Tibial artery (tissue), 4 donors: ENCODE results near the gene PKD1L1.

Source experiments
- DNase-seq, 2 donors: peaks; one replicate each; pipeline ENCODE4 v3.0.0-alpha.2; 2019
- H3K27ac ChIP-seq, 2 donors: fragments of 200-600 bp; sonication (generic) in 1 of 2; 1 replicate in 1 of 2; 2 replicates in 1 of 2; pipeline ENCODE4 v1.5.1; 2018 to 2019; ENCODE audit warnings: mild to moderate bottlenecking in 1 of 2
- H3K27me3 ChIP-seq, 2 donors: fragments of 200-600 bp; sonication (generic) in 1 of 2; one replicate each; pipeline versions ENCODE4 v1.5.1 to v1.6.0; 2016 to 2019
- H3K36me3 ChIP-seq, 3 donors: fragments of 200-600 bp; sonication (generic) in 2 of 3; one replicate each; pipeline ENCODE4 v1.5.1; 2016 to 2019; ENCODE audit warnings: mild to moderate bottlenecking in 2 of 3
- H3K4me1 ChIP-seq, 4 donors: fragments of 200-600 bp; sonication (generic) in 2 of 4; 1 replicate in 3 of 4; 2 replicates in 1 of 4; pipeline ENCODE4 v1.5.1; 2016 to 2019
- H3K4me3 ChIP-seq, 2 donors: fragments of 200-600 bp; sonication (generic) in 1 of 2; 1 replicate in 1 of 2; 2 replicates in 1 of 2; pipeline ENCODE4 v1.5.1; 2018 to 2019; ENCODE audit warnings: mild to moderate bottlenecking in 2 of 2
- H3K9me3 ChIP-seq, 3 donors: fragments of 200-600 bp; sonication (generic) in 1 of 3; one replicate each; pipeline ENCODE4 v1.5.1; 2016 to 2019
- intact Hi-C: fragments of 100-400 bp; cut with DNase I; formaldehyde crosslinking; loops from one replicate; pipeline ENCODE4 v1.15.0; 2023; ENCODE audit warnings: low total_unique reads
- TF ChIP-seq, protein P1 (sequence below), 2 experiments: fragments of 200-600 bp in 1 of 2; fragments of 450-650 bp in 1 of 2; IDR thresholded peaks; one replicate each; pipeline ENCODE4 v1.5.1; 2017 to 2019; ENCODE audit warnings: antibody characterized with exemption in 2 of 2, mild to moderate bottlenecking in 1 of 2, moderate library complexity in 1 of 2

PKD1L1 gene

DNA sequence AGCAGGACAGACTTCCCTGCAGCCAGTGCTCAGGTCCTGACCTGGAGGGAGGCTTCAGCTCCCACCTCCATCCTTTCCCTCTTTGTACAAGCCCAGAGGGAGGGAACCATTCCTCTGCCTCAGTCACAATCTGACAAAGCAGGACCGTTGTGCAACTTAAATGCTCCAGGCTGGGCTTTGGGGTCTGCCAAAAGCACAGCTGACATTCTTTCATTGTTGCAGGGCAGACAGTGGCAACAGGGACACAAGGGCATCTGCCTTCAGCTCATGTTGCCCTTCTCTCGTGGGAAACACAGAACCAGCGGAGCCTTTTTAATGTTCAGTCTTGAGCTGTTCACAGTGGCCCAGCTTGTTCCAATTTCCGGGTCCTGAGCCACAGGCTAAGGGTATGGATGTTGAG lies 210.7 kb downstream of the PKD1L1 start:
- no peaks in the 10 kb centered on the region for H3K9me3 ChIP-seq
- DNase-seq = no peak
- H3K36me3 ChIP-seq = no peaks in the 10 kb centered on the region
- no peaks in the 10 kb centered on the region for H3K4me1 ChIP-seq
- intact Hi-C loops = no loop called here
- H3K4me3 ChIP-seq = no peak overlapping the region
- no peaks in the 10 kb centered on the region for H3K27me3 ChIP-seq
- TF ChIP-seq, protein P1, sequence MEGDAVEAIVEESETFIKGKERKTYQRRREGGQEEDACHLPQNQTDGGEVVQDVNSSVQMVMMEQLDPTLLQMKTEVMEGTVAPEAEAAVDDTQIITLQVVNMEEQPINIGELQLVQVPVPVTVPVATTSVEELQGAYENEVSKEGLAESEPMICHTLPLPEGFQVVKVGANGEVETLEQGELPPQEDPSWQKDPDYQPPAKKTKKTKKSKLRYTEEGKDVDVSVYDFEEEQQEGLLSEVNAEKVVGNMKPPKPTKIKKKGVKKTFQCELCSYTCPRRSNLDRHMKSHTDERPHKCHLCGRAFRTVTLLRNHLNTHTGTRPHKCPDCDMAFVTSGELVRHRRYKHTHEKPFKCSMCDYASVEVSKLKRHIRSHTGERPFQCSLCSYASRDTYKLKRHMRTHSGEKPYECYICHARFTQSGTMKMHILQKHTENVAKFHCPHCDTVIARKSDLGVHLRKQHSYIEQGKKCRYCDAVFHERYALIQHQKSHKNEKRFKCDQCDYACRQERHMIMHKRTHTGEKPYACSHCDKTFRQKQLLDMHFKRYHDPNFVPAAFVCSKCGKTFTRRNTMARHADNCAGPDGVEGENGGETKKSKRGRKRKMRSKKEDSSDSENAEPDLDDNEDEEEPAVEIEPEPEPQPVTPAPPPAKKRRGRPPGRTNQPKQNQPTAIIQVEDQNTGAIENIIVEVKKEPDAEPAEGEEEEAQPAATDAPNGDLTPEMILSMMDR (IDR thresholded peaks at IDR 0.05) = no peak
- H3K27ac ChIP-seq = no peak overlapping the region

DNA sequence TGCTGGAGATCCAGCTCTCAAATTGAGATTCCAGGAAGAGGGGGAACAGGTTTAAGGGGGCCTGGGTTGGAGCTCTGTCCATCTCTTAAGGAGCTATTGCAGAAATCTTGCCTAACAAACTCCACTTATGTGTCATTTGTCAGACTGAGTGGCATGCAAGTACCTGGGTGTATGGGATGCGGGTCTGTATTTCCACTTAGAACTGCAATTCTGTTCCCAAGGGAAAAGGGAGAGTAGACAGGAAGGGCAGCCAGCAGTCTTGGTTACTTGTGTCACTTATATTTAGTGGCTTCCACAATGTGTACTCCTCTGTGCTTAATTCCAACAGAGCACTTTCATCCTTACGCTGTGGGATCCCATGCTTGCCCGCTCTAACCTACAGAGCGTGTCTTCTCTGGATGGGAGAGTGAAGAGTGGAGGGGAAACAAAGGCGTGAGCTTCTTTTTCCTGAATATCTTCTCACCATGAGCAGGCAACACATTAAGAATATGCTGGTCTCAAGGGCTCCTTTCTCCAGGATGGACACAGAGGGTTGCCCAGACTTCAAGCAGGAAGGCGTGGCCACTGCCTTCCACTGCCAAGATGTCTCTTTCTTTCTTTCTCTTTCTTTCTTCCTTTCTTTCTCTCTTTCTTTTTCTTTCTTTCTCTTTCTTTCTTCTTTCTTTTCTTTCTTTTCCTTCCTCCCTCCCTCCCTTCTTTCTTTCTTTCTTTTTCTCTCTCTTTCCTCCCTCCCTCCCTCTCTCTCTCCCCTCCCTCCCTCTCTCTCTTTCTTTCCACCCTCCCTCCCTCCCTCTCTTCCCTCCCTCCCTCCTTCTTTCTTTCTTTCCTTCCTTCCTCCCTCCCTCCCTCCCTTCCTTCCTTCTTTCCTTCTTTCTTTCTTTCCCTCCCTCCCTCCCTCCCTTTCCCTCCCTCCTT lies 212.6 kb downstream of the PKD1L1 start:
- Histone ChIP-seq H3K27me3 (no peaks in the 10 kb centered on the region), H3K4me1 (no peaks in the 10 kb centered on the region), H3K9me3 (no peaks in the 10 kb centered on the region), H3K4me3 (no peak overlapping the region), H3K27ac (no peak overlapping the region), H3K36me3 (no peaks in the 10 kb centered on the region)
- DNase-seq = no peak
- intact Hi-C loops = no loop called here
- TF ChIP-seq, protein P1 (IDR thresholded peaks at IDR 0.05) = no peak

DNA sequence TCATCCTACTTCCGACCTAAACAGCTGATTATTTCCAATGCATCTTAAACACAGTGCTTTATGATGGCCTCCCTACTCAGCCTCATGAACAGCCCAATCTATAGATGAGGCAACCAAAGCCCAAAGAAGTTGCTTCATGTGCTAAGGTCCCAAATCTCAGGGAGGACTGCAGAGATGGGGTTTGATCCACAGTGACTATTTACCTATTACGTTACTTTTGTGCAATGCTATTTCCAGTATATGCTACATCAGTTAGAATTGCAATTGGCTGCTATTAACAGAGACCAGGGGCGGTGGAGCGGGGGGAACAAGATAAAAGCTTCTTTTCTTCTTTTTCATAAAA lies 213.3 kb downstream of the PKD1L1 start:
- intact Hi-C loops = no loop called here
- Histone ChIP-seq H3K36me3 (no peaks in the 10 kb centered on the region), H3K27ac (no peak overlapping the region), H3K4me3 (no peak overlapping the region), H3K27me3 (no peaks in the 10 kb centered on the region), H3K9me3 (no peaks in the 10 kb centered on the region), H3K4me1 (peaks cover 0 to 4% (median 0%) of the 10 kb centered on the region in 4 donors)
- no peak for DNase-seq
- TF ChIP-seq, protein P1 (IDR thresholded peaks at IDR 0.05) = no peak

DNA sequence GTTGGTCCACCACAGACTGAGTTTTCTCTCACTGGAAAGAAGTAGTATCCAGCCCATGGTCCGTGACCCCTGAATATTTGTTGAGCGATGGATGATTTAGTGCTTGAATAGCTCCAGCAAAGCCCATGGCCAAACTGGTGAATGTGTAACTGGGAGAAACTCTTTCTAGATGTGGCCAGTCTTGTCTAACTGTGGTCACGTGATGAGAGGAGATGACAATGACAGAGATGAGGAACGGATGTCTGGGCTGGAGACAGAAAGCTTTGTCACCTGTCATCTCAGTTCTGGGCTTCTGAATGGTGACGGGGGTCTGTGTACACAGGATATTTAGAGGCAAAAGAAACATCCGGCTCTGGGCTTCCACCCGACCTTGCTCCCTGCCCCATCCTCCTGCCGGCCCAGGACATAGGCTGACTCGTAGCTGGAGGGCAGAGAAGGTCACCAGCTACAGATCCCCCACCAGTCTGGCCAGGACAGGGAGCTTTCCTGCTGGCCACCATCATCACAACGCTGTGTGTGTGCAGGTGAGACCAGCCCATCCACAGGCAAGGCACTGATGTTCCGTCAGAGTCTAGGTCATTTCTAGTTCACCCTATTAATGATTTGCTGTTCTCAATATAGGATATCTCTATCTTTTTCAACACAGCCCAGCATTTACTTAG lies 213.8 kb downstream of the PKD1L1 start:
- Histone ChIP-seq H3K4me3 (no peak overlapping the region), H3K27ac (no peak overlapping the region), H3K27me3 (no peaks in the 10 kb centered on the region), H3K9me3 (no peaks in the 10 kb centered on the region), H3K36me3 (no peaks in the 10 kb centered on the region), H3K4me1 (peaks cover 0 to 5% (median 0%) of the 10 kb centered on the region in 4 donors)
- DNase-seq = no peak
- intact Hi-C loops = no loop called here
- TF ChIP-seq, protein P1 (IDR thresholded peaks at IDR 0.05) = no peak

DNA sequence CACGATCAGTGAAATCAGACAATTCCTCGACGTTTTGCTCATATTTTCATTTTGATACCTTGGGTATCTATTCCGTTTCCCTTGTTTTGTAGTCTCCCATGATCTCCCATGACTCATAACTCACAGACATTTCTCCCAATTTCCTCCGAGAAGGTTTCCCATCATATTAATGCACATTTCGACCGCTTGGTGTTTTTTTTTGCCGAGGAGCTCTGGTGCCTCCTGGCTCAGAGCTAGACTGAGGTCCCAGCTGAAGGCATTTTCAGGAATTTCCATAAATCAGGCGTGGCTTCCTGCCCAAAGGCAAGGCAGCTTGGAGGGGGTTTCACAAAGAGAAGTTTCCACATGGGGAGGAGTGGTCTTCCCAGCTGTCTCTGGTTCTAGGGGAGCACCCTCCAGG lies 218.1 kb downstream of the PKD1L1 start:
- intact Hi-C loops = no loop called here
- peaks cover 0 to 5% (median 0%) of the 10 kb centered on the region in 4 donors for H3K4me1 ChIP-seq
- no peaks in the 10 kb centered on the region for H3K36me3 ChIP-seq
- H3K9me3 ChIP-seq = no peaks in the 10 kb centered on the region
- DNase-seq = no peak
- H3K27me3 ChIP-seq = no peaks in the 10 kb centered on the region
- TF ChIP-seq, protein P1 (IDR thresholded peaks at IDR 0.05) = no peak
- H3K27ac ChIP-seq = no peak overlapping the region
- H3K4me3 ChIP-seq = no peak overlapping the region
